Esophagus muscularis mucosa (tissue), 4 donors: ENCODE results near the gene TTC39A. TPM values are rescaled to one million over a fixed set of nuclear protein-coding genes. Genes with fewer than 3 reads are reported as not detected.

Experiments used
- DNase-seq: peaks from one replicate; pipeline ENCODE4 v3.0.0-alpha.2; 2017; ENCODE audit errors: extremely low spot score
- H3K27ac ChIP-seq, 4 donors: fragments of 200-600 bp; sonication (generic); replicated peaks in 1 of 4; 1 replicate in 3 of 4; 2 replicates in 1 of 4; pipeline ENCODE4 v1.5.1; 2016 to 2019; ENCODE audit warnings: mild to moderate bottlenecking in 1 of 4
- H3K27me3 ChIP-seq, 4 donors: fragments of 200-600 bp; sonication (generic); one replicate each; pipeline versions ENCODE4 v1.5.1 to v1.6.0; 2016 to 2019
- H3K36me3 ChIP-seq, 4 donors: fragments of 200-600 bp; sonication (generic); one replicate each; pipeline ENCODE4 v1.5.1; 2016 to 2019
- H3K4me1 ChIP-seq, 4 donors: fragments of 200-600 bp; sonication (generic); one replicate each; pipeline ENCODE4 v1.5.1; 2016 to 2019
- H3K4me3 ChIP-seq, 4 donors: fragments of 200-600 bp; sonication (generic); 1 replicate in 2 of 4; 2 replicates in 2 of 4; pipeline ENCODE4 v1.5.1; 2016 to 2019; ENCODE audit warnings: mild to moderate bottlenecking in 4 of 4, moderate library complexity in 1 of 4
- H3K9me3 ChIP-seq, 4 donors: fragments of 200-600 bp; sonication (generic); 1 replicate in 3 of 4; 2 replicates in 1 of 4; pipeline ENCODE4 v1.5.1; 2016 to 2019
- CTCF ChIP-seq, 3 experiments: fragments of 200-600 bp in 2 of 3; fragments of 450-650 bp in 1 of 3; sonication (generic) in 2 of 3; IDR thresholded peaks; one replicate each; pipeline ENCODE4 v1.5.1; 2017 to 2019; ENCODE audit warnings: antibody characterized with exemption in 3 of 3, mild to moderate bottlenecking in 2 of 3, moderate library complexity in 1 of 3
- EP300 ChIP-seq: sonication (generic); formaldehyde crosslinking; IDR thresholded peaks from one replicate; pipeline ENCODE4 v1.6.1; 2017; ENCODE audit warnings: antibody characterized with exemption
- POLR2A ChIP-seq: fragments of 450-650 bp; IDR thresholded peaks from one replicate; pipeline ENCODE4 v1.6.1; 2017; ENCODE audit warnings: antibody characterized with exemption, moderate library complexity, mild to moderate bottlenecking, low read depth
- POLR2AphosphoS5 ChIP-seq, 2 donors: sonication (generic); formaldehyde crosslinking; IDR thresholded peaks; one replicate each; pipeline ENCODE4 v1.6.1; 2017; ENCODE audit warnings: antibody characterized with exemption in 2 of 2
- WGBS: methylation state at CpG from one replicate; pipeline ENCODE4 v1.1.5; 2018; 5-methylcytosine and 5-hydroxymethylcytosine counted together
- intact Hi-C: fragments of 100-400 bp; cut with DNase I; formaldehyde crosslinking; loops from one replicate; pipeline ENCODE4 v1.15.1; 2023
- total RNA-seq, 4 donors: library from RNA; depleted of rRNA; stranded (reverse); fragments of >200 nt; gene quantifications; one replicate each; pipeline versions ENCODE4 v1.1.0 to v1.2.1, GENCODE V29; 2016

Gene TTC39A
- total RNA-seq, 4 donors from 2014 or later = 0.17 to 2.5 (median 0.52) TPM; not detected in 1

DNA sequence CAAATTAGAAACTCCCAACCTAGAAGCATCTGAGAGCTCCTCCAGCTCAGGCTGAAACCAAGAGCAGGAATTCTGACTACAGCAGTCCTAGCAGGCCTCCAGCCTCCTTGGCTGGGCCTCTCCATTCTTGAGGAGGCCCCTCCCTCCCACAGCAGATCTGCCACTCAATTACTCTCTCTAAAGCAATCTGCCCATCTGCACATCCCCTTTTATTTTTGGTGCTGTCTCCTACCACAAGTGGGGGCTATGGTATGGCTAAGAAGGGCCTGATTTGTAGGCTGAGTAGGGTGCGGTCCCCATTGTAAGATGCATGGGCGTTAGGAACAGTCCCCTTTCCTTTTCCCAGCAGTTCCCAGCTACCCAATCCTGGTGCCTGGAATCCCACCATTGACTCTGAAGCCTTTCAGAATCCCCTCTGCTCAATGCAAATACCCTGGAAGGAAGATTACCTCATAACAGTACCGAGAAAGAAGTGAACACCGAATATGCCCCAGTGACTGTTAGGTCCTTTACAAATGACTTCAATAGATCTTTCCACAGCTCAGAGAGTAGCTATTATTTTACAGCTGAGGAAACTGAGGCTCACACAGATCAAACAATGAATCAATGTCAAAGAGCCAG is 11.6 kb upstream of the TTC39A start:
- intact Hi-C loops = no loop called here
- WGBS = 91% methylated on average over 4 of the region's 4 CpGs
- peaks cover 5 to 13% (median 11%) of the 10 kb centered on the region in 4 donors for H3K4me1 ChIP-seq

GRCh38 chr1:51340380-51340779 is 10.0 kb upstream of the TTC39A start:
- H3K27me3 ChIP-seq = peaks cover 6 to 40% (median 14%) of the 10 kb centered on the region in 4 donors
- intact Hi-C loops = no loop called here

More for the DNA sequence above, 11.6 kb upstream of the TTC39A start:
- Histone ChIP-seq H3K9me3 (no peaks in the 10 kb centered on the region), H3K27ac (no peak overlapping the region), H3K36me3 (no peaks in the 10 kb centered on the region), H3K27me3 (peaks cover 6 to 52% (median 14%) of the 10 kb centered on the region in 4 donors), H3K4me3 (no peak overlapping the region)
- TF ChIP-seq CTCF (IDR thresholded peaks at IDR 0.05) (no peak), EP300 (no peak), POLR2A (no peak), POLR2AphosphoS5 (IDR thresholded peaks at IDR 0.05) (no peak)
- DNase-seq = no peak

GRCh38 chr1:51336711-51337110 is 6.3 kb upstream of the TTC39A start:
- WGBS = 94% methylated on average over 4 of the region's 4 CpGs
- no peak overlapping the region for H3K4me3 ChIP-seq
- H3K4me1 ChIP-seq = no peaks in the 10 kb centered on the region
- no peaks in the 10 kb centered on the region for H3K9me3 ChIP-seq
- H3K27ac ChIP-seq = no peak overlapping the region
- peak; percentile 75 for DNase-seq
- TF ChIP-seq POLR2A (no peak), CTCF (IDR thresholded peaks at IDR 0.05) (no peak), POLR2AphosphoS5 (IDR thresholded peaks at IDR 0.05) (no peak), EP300 (no peak)
- no peaks in the 10 kb centered on the region for H3K36me3 ChIP-seq
- peaks cover 0 to 7% (median 0%) of the 10 kb centered on the region in 4 donors for H3K27me3 ChIP-seq
- intact Hi-C loops = no loop called here

More at GRCh38 chr1:51340380-51340779, 10.0 kb upstream of the TTC39A start:
- Histone ChIP-seq H3K27ac (no peak overlapping the region), H3K36me3 (no peaks in the 10 kb centered on the region), H3K4me1 (peaks cover 5 to 10% (median 10%) of the 10 kb centered on the region in 4 donors), H3K9me3 (no peaks in the 10 kb centered on the region), H3K4me3 (no peak overlapping the region)
- TF ChIP-seq EP300 (no peak), CTCF (IDR thresholded peaks at IDR 0.05) (no peak), POLR2AphosphoS5 (IDR thresholded peaks at IDR 0.05) (no peak), POLR2A (no peak)
- WGBS = 92% methylated on average over 2 of the region's 6 CpGs
- no peak for DNase-seq

- Histone ChIP-seq H3K4me3 (no peak overlapping the region), H3K27me3 (peaks cover 0 to 11% (median 0%) of the 10 kb centered on the region in 4 donors), H3K27ac (no peak overlapping the region), H3K9me3 (no peaks in the 10 kb centered on the region), H3K36me3 (no peaks in the 10 kb centered on the region), H3K4me1 (peaks cover 5 to 7% (median 6%) of the 10 kb centered on the region in 4 donors)
- DNase-seq = peak; percentile 88
- intact Hi-C loops = no loop called here
- 90% methylated on average over 2 of the region's 3 CpGs for WGBS
- no peak for TF ChIP-seq POLR2A
- no peak for TF ChIP-seq EP300
- TF ChIP-seq POLR2AphosphoS5 (IDR thresholded peaks at IDR 0.05) = no peak
- TF ChIP-seq CTCF (IDR thresholded peaks at IDR 0.05) = no peak
Measured at GRCh38 chr1:51336004-51336403, 5.6 kb upstream of the TTC39A start.
